GM18526 (cell line): Measurements from ENCODE around the gene PRKAG2.

Experiments used
- POLR2A ChIP-seq: IDR thresholded peaks from 3 replicates; pipeline ENCODE4 v1.6.1; 2011; ENCODE audit not compliant: insufficient read length; ENCODE audit errors: extremely low read depth

Gene PRKAG2

DNA sequence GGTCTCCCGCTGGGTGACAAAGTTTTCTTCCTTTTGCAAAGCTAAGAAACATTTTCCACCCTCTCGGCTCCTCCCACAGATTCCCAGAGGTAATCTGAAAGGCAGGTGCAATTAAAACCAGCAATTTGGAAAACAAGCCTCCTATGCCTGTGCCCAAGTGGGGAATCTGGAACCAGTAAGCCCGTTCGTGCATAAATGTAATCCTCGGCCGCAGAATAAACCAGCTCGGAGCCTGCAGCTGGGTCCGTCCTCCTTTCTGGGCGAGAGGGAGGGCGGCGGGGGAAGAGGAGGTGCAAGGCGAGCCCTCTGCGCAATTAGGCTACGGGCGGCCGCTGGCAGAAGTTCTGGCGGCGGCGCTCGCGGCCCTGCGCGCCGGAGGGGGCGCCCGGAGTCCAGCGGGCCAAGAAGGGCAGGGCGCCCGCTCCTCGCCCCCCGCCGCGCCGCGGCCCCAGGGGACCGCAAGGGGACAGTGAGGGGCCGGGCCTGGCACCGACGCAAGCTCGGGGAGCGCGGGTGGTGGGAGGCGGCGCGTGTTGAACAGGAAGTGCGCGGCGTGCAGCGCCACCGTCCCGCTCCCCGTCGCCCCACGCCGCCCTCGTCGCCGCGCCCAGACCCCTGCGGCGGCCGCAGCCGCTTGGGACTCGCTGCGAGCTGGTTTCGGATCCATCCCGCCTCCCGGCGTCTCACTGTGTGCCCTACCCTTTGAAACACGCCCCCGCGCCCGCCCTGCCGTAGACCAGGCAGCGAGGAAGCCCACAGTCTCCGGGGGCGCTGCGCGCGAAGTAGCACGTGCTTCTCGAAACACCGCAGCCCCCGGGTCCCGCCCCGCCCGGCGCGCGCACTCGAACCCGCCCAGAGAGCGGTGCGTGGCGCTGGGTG lies at the start of gene PRKAG2:
Gene PRKAG2, minus strand, starts transcription at position 217 of the 879 bp plus-strand sequence. CDS start 495 bp downstream, outside the sequence.
- TF ChIP-seq POLR2A: no peak

DNA sequence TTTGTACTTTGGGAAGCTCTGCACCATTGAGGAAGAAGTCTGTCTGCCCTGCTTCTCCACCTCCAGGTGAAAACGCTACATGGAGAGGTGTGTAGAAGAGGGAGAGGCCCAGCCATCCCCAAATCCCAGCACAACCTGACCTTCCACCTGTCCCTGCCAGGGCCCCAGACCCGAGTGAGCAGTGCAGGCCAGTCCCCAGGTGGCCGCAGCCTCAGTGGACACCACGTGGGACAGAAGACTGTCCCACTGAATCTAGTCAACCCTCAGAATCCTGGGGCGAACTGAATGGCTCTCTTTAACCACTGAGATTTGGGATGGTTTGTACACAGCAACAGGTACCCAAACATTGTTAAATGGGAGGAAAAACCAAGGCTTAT lies 49.4 kb upstream of the PRKAG2 start:
- no peak for TF ChIP-seq POLR2A

DNA sequence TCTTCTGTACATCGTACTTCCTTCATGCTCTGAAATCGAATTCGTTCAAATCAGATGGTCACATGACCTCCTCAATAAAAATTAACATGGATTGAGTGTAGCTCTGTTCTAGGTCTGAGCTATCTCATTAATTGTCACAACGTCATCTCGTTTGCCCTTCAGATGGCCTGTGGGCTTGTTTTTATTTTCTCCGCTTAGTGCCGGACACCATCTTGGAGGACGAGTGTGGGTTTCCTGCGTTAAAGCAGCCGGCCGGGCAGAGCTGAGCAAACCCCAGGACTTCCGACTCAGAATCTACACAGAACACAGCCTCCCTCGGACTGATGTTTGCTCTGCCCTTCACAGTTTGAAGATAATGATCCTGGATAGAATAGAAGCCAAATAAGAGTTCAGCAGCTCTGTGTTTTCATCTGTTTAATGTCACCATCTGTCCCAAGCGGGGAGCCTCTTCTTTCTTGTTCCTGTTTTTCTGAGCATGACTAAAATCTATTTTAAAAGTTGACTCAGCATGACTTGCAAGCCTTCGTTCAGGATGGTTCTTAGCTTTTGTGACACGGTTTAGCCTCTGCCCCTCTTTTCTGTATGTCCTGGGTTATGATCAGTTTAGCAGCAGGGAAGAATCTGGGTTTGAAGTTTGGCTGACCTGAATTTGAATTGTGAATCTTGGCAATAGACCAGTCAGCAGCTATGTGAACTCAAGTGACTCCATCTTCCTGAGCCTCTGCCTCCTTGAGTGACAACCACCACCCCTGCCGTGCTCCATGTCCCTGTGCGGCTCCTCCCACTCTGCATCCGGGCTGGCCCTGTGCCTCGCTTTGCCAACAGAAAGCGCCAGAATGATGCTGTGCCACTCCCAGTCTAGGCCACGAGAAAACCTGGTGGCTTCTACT lies 48.8 kb upstream of the PRKAG2 start:
- TF ChIP-seq POLR2A: no peak

DNA sequence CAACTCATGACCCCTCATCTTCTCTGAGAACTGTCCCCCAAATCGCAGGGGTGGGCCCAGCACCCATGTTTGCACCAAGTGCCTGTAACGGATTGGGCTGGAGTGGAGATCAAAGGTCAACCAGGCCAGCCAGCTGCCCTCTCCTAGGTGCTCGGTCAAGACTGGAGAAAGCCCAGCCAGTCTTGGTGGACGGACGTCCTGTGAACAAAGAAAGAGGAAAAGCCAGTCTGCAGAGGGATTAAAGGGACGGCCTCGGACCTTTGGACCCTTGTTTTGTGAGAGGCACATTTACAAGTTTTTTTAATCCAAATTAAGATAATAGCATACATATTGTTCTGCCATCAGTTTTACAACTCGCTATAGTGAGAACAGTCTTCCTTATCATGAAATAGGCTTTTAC lies 47.6 kb upstream of the PRKAG2 start:
- no peak for TF ChIP-seq POLR2A

DNA sequence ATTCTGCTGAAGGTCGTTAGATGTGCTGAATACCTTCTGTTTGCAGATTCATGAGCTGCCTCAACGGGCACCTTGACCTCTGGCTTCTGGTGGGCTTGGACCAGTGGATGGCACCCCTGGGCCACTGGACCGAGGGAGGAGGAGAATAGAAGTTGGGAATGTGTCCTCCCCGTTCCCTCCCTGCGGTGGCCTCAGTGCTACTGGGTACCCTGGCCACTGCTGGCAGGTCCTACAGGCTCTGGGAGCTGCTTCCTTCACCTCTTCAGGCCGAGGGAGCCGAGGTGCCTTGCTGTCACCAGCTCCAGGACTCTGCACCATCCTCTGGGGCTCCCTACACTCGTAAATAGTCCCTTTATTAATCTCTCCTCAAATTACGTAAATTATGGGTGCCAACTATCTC lies 47.1 kb upstream of the PRKAG2 start:
- TF ChIP-seq POLR2A: no peak

DNA sequence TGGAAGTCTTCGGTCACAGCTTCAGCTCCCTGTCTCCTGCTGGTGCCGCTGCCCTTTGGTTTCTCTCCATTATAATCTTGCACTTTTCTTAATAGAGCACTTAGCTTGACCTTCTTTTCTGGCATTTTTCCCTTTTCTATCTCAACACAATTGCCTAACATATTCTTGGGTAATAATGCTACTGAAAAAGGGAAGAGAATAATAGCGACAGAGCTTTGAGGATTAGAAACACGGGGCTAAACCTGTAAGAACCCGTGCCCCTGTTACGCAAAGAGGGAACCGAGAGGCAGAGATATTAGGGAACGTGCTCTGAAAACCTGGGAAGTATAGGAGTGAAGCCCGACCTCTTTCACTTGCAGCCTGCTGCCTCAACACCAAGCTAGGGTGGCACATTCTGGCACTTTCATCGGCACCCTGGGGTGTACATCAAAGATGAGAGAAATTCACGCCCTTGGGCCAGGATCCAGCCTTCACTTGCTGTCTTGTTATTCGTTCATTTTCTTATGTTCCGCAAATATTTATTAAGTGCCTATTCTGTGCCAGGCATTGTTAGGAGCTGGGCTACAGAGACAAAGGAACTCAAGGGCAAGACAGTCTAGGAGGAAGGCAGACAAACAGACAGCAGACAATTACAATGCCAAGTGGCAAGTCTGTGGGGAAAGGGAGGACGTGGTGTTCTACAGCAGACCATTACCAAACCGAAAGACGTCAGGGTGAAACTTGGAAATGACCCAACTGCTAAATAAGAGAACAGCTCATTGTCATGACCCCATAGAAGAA lies 46.4 kb upstream of the PRKAG2 start:
- no peak for TF ChIP-seq POLR2A

DNA sequence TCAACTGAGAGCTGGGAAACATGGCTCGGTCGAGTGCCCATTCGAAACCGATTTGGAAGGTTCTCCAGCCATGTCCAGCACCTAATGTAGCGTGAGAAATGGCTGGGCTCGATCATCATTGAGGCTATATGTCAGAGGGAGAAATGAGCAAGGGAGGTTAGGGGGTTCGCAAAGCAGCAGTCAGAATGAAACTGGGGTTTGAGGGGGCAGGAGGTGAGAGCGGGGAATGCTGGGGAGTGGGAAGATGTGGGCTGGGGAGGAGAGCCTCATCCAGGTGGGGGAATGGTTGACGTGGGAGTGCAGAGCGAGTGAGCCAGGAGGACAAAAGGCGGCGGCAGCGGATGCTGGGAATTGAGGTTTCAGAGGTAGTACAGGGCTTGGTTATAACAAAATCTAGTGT lies 44.5 kb upstream of the PRKAG2 start:
- TF ChIP-seq POLR2A: no peak

DNA sequence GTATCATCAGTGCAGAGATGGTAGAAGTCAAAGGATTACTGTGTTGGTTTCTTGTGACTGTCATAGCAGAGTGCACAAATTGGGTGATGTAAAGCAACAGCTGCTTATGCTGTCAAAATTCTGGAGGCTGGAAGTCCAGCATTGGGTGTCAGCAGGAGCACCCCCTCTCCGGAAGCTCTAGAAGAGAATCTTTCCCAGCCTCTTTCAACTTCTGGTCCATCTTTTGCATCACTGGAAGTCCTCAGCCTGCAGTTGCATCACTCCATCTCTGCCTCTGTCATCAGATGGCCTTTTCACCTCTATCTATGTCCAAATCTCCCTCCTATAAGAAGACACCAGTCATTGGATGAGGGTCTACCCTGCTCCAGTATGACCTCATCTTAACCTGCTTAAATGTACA lies 43.6 kb upstream of the PRKAG2 start:
- TF ChIP-seq POLR2A: no peak

DNA sequence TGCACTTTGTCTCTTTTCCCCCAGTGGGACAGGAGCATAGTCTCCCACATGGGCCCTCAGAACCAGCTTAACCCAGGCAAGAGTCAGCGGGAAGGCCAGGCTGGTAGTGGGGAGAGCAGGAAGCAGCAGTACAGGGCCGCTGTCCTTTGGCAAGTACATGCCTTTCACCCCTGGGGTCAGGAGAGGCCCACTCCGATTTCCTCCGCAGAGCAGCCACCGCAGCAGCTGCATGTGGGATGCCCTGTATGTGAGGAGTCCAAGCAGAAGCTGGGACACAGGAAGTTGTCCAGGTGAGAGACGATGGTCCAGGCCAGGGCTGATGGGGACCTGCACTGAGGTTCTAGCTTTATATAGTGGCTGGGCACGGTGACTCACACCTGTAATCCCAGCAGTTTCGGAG lies 42.7 kb upstream of the PRKAG2 start:
- no peak for TF ChIP-seq POLR2A

DNA sequence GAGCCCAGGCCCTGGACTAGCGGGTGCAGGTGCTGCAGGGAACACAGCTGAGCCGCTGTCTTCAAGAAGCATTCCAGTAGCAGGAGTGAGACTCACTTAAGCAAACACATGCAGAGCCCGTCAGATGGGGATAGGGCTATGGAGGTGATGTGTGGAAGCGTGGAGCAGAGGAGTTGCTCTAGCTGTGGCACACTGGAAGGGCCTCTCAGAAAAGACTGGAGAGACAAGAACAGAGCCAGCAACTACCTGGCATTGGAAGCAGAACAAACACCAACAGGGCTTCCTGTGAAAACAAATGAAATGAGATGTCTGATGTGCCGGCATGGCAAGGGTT lies 41.6 kb upstream of the PRKAG2 start:
- TF ChIP-seq POLR2A: no peak

DNA sequence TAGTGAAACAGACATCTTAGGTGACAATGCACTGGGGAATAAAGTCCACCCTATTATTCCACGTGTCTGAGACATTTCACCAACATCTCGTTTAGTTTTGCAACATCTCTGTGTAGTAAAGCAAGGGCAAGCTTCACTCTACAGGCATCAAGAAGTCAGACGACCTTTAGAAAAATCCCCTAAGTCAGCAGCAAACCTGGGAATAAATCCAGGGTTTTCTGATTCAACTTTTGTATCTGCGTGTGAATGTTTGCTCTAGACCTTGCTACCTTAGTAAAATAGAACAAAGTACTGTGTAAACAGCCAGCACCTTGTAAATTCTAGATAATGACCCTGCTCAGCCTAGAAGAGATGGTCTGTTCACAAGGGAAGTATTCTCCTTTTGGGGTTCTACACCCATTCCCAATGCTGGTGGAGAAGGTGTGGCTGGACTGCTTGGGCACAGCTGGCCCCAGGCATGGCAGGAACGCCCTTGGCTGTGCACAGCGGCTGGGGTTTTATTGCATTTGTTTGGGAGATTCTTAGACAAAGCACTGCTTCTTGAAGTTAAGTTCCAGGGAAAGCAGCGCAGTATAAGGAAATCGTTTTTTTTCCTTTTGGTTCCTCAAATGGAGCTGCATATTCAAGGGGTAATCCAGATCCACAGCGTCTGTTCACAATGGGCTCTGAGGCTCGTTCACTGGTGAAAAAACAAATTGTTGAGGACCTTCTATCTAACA lies 41.0 kb upstream of the PRKAG2 start:
- TF ChIP-seq POLR2A: no peak

DNA sequence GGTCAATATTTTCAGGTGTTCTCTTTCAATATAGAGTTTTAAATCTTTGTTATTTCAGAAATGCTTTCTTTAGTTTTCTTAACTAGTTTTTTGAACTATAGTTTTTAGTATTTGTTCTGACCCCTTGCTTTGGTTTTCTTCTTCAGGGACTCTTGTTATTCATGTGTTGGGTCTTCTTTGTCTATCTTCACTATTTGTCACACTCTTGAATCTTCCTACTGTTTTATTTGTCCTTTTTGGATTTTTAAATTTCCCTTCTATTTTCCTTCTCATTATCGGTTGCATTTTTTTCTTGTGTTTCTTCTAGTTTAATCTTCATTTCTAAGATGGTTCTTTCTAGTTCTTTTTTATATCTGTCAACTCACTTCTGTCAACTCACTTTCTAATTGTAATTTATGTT lies 37.1 kb upstream of the PRKAG2 start:
- no peak for TF ChIP-seq POLR2A

DNA sequence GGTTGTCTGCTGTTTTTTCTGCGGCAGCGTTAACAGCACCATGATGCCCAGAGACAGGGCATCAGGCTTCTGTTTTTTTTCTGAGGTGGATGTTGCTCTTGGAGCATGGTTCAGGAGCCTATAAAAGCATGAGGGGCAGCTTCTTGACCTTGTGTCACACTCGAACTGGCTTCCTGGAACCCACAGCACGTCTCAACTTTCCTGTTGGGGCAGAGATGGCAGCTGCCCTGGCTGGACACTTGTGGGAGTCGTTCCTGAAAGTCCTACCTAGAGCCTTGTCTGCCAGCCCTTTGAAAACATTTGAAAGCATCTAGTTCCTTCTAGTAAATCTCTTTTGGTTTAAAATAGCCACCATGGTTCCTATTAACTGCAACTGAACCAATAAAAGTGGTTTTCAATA lies 28.9 kb upstream of the PRKAG2 start:
- TF ChIP-seq POLR2A: no peak

DNA sequence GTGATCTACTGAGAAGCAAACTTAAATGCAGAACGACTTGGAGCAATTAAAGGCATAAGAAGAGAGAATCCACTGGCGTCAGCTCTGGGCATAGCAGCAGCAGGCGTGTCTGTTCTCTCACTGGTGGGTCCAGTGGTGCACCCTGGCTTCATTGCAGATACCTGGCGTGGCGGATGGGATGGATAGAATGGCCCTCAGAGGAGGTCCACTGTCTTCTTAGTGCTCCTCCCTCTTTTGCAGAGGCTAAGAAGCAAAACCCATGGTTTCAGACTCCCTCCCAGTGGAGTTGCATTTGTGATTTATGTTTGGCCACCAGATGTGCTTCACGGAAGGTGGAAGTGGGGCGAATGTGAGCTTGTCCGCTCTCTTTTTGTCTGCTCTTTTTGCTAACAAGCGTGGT lies 28.4 kb upstream of the PRKAG2 start:
- TF ChIP-seq POLR2A: no peak

DNA sequence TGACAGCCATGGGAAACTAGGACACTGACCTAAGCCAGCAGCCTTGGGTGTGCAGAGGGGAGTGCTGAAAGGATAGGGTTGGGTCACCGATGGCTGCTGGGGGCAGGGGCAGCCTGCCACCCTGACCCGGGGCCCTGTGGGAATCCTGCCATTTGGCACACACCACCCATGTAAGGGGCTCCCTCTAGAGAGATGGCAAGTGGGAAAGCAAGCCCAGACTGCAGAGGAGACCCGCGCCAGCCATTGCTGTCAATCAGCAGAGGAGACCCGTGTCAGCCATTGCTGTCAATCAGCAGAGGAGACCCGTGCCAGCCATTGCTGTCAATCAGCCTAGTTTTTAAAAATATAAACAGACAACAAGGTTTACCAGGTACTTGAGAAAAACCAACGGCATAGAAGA lies 27.4 kb upstream of the PRKAG2 start:
- no peak for TF ChIP-seq POLR2A
